ENCODE results near the gene ATF6. TPM values are rescaled to one million over a fixed set of nuclear protein-coding genes. Genes with fewer than 3 reads are reported as not detected.

Gene ATF6
- total RNA-seq, 1 donor: 28.6 TPM

GRCh38 chr1:161728376-161729226, 37.5 kb upstream of the ATF6 start:
- Histone ChIP-seq H2AFZ (ENCODE audit: low read length) (no peak overlapping the region), H3K27ac (ENCODE audit: low read depth, low read length) (no peak overlapping the region), H3K4me1 (ENCODE audit: insufficient read depth, low read length) (peaks cover 28% of the 10 kb centered on the region), H4K20me1 (ENCODE audit: insufficient read depth, low read length) (no peaks in the 10 kb centered on the region), H3K9me3 (ENCODE audit: low read depth, low read length) (no peaks in the 10 kb centered on the region), H3K27me3 (ENCODE audit: insufficient read depth, low read length) (no peaks in the 10 kb centered on the region), H3K4me2 (ENCODE audit: insufficient read depth, low read length) (no peak overlapping the region), H3K36me3 (ENCODE audit: insufficient read depth, low read length) (no peaks in the 10 kb centered on the region), H3K79me2 (ENCODE audit: insufficient read depth, low read length) (peaks cover 3% of the 10 kb centered on the region), H3K4me3 (ENCODE audit: insufficient read depth, low read length) (no peak overlapping the region)
- TF ChIP-seq CTCF (IDR thresholded peaks at IDR 0.05; ENCODE audit: extremely low read depth, low read depth, low read length): no peak
- DNase-seq (ENCODE audit: insufficient read length, low spot score, missing footprints): no peak

GRCh38 chr1:161730050-161730564, 36.0 kb upstream of the ATF6 start:
- Histone ChIP-seq H3K4me2 (ENCODE audit: insufficient read depth, low read length) (peak overlapping the region; percentile 19), H3K4me3 (ENCODE audit: insufficient read depth, low read length) (no peak overlapping the region), H3K9me3 (ENCODE audit: low read depth, low read length) (no peaks in the 10 kb centered on the region), H3K79me2 (ENCODE audit: insufficient read depth, low read length) (peaks cover 3% of the 10 kb centered on the region), H3K27ac (ENCODE audit: low read depth, low read length) (peak overlapping the region; percentile 35), H2AFZ (ENCODE audit: low read length) (peak overlapping the region; percentile 4), H3K27me3 (ENCODE audit: insufficient read depth, low read length) (no peaks in the 10 kb centered on the region), H3K4me1 (ENCODE audit: insufficient read depth, low read length) (peaks cover 34% of the 10 kb centered on the region), H4K20me1 (ENCODE audit: insufficient read depth, low read length) (no peaks in the 10 kb centered on the region), H3K36me3 (ENCODE audit: insufficient read depth, low read length) (no peaks in the 10 kb centered on the region)
- no peak for TF ChIP-seq CTCF (IDR thresholded peaks at IDR 0.05; ENCODE audit: extremely low read depth, low read depth, low read length)
- DNase-seq (ENCODE audit: insufficient read length, low spot score, missing footprints): peak; percentile 88

GRCh38 chr1:161731241-161731640, 34.9 kb upstream of the ATF6 start:
- Histone ChIP-seq H3K27ac (ENCODE audit: low read depth, low read length) (no peak overlapping the region), H3K9me3 (ENCODE audit: low read depth, low read length) (no peaks in the 10 kb centered on the region), H3K4me1 (ENCODE audit: insufficient read depth, low read length) (peaks cover 33% of the 10 kb centered on the region), H3K36me3 (ENCODE audit: insufficient read depth, low read length) (no peaks in the 10 kb centered on the region), H3K79me2 (ENCODE audit: insufficient read depth, low read length) (peaks cover under 1% of the 10 kb centered on the region), H3K4me3 (ENCODE audit: insufficient read depth, low read length) (no peak overlapping the region), H3K4me2 (ENCODE audit: insufficient read depth, low read length) (no peak overlapping the region), H4K20me1 (ENCODE audit: insufficient read depth, low read length) (no peaks in the 10 kb centered on the region), H3K27me3 (ENCODE audit: insufficient read depth, low read length) (no peaks in the 10 kb centered on the region), H2AFZ (ENCODE audit: low read length) (no peak overlapping the region)
- no peak for DNase-seq (ENCODE audit: insufficient read length, low spot score, missing footprints)
- TF ChIP-seq CTCF (IDR thresholded peaks at IDR 0.05; ENCODE audit: extremely low read depth, low read depth, low read length): no peak

- H3K4me1 ChIP-seq (ENCODE audit: insufficient read depth, low read length): peaks cover 41% of the 10 kb centered on the region
- no peaks in the 10 kb centered on the region for H3K36me3 ChIP-seq (ENCODE audit: insufficient read depth, low read length)
- no peak for DNase-seq (ENCODE audit: insufficient read length, low spot score, missing footprints)
- no peak overlapping the region for H2AFZ ChIP-seq (ENCODE audit: low read length)
- no peak overlapping the region for H3K4me2 ChIP-seq (ENCODE audit: insufficient read depth, low read length)
- no peaks in the 10 kb centered on the region for H3K27me3 ChIP-seq (ENCODE audit: insufficient read depth, low read length)
- no peaks in the 10 kb centered on the region for H3K79me2 ChIP-seq (ENCODE audit: insufficient read depth, low read length)
- H4K20me1 ChIP-seq (ENCODE audit: insufficient read depth, low read length): no peaks in the 10 kb centered on the region
- no peak for TF ChIP-seq CTCF (IDR thresholded peaks at IDR 0.05; ENCODE audit: extremely low read depth, low read depth, low read length)
- H3K4me3 ChIP-seq (ENCODE audit: insufficient read depth, low read length): no peak overlapping the region
- peak overlapping the region; percentile 80 for H3K27ac ChIP-seq (ENCODE audit: low read depth, low read length)
- H3K9me3 ChIP-seq (ENCODE audit: low read depth, low read length): no peaks in the 10 kb centered on the region
Measured at GRCh38 chr1:161731981-161732718, 34.0 kb upstream of the ATF6 start.
